Kasumi-1 (cell line): Measurements from ENCODE around the gene BTBD9.

ENCODE experiments used
- DNase-seq, 2 experiments: peaks; one replicate each; lab custom pipeline; 2025; lab: John Stamatoyannopoulos, UW

Gene BTBD9

DNA sequence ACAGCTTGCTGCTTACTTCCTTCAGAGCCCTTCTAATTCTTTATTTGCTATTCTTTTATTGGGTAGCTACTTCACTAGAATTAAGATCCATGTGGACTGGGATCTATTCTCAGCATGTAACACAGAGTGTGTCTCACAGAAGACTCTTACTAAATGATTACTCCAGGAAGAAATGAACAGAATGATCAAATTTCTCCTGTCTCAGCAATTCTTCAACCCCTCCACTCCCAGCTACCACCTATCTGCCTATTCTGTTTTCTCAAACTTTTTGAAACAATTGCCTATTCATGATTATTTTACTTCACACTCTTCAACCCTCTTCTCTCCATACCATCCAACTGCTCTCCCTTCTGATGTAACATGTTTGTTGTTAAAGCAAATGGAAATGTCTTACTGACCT, 132.6 kb downstream of the BTBD9 start:
- no peak for DNase-seq

DNA sequence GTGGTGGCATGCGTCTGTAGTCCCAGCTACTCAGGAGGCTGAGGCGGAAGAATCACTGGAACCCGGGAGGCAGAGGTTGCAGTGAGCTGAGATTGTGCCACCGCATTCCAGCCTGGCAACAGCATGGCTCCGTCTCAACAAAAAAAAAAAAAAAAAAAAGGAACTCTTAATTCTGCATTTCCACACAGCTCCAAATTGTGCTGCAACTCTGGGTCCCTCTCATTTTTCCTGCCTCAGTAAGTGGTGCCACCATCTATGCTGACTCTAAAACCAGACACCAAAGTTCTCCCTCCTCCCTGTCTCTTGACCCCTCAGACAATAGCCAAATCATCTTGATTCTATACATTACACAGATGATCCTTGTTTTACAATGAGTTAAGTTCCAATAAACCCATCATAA, 133.9 kb downstream of the BTBD9 start:
- no peak for DNase-seq

- no peak for DNase-seq
These were observed 134.7 kb downstream of the BTBD9 start for GRCh38 chr6:38504996-38505395.

DNA sequence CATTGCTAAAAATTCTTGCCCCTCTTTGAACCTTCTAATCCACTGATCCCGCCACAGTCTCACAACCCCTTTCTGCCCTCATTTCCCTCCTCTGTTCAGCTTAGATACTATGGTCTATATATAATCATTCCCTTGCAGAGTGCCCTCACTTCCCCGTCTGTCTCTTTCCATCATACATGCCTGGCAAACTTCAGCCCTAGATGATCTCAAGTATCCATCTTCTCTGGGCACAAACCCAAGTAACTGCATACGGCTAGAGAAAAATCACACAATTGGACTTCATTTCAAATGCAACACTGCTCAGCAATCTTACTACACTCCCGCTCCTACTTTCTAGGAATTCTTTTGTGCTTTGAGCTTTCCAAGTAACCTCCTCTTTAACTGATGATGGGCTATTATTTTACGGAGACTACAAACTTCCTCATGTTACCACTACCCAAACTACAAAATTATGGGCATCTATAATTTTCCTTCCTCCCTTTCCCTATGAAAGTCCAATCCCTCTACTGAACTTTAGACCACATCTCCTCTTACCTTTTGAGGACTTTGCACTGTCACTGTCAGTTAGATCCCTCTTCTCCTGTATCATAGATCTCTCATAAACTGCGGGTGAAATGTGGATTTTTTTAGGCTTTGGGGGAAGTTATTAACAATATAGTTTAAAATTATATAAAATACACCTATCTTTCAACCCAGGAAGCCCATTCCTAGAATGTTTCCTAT, 135.6 kb downstream of the BTBD9 start:
- no peak for DNase-seq

- DNase-seq: no peak
These were observed 136.5 kb downstream of the BTBD9 start for GRCh38 chr6:38503032-38503773.

- DNase-seq: no peak
These were observed 137.3 kb downstream of the BTBD9 start for GRCh38 chr6:38502423-38502822.

DNA sequence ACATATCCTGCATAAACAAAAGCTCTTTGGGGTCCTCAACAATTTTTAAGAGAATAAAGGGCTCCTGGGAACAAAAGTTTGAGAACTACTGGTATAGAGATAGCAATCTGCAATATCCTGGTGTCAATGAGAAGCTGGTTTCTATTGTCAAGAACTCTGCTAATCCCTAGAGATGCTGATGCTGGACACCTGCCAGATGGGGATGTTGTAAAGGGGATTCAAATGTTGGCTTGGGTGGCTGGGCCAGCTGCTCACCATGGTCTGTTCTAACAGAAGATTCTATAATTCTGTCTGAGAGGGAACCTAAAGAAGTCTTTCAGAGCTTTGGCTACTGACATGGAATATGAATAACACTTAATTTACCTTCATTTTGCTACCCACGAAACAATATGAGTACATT, 137.8 kb downstream of the BTBD9 start:
- no peak for DNase-seq

DNA sequence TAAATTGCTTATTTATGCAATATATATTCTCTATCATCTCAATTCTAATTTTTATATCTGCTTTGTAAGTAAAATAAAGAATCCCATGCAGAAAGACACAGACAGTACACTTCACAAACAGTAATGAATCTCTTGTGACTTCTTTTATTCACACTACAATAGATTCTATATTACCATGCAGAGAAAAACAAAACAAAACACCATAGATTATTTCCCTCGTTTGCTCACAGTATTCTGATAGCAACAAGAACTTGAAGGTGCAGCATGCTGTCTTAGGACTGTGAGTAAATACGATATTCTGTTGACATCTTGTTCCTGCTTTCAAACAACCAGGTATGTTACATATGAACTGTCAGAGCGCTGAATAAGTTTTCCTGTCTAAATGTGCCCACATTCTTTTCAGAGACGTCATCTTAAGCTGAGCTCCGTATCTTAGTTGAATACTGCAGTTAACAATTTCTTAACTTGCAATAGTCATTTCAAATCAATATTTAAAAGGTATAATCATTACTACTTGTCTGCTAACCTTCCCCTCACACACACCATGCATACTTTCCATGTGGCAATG, 140.1 kb downstream of the BTBD9 start:
- DNase-seq: no peak

DNA sequence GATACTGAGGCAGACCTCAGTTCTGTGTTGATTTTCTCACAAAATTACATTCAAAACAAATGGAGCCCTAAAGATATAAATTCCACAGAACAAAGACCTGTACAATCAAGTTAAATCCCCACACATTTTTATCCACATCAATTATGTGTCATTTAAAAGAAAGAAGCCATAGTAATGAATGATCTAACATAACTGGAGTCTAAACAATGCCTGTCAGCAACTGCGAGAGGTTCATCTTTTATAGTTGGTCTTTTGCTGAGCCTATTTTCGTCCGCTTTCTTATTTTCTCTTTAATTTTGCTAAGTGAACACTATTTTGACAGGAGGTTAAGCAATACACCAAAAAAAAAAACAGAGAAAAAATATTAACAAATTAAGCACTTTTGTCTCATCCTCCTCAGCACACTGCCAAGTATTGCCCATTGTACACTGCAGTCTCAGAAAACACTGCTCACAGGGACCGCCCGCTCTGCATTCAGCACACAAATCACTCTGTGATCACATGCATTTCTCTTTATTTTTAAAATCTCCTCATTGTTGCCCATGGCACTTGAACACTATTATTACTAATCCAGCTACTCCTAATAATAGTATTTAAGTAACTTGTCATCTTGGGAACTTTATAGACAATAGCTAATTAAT, 140.8 kb downstream of the BTBD9 start:
- no peak for DNase-seq

DNA sequence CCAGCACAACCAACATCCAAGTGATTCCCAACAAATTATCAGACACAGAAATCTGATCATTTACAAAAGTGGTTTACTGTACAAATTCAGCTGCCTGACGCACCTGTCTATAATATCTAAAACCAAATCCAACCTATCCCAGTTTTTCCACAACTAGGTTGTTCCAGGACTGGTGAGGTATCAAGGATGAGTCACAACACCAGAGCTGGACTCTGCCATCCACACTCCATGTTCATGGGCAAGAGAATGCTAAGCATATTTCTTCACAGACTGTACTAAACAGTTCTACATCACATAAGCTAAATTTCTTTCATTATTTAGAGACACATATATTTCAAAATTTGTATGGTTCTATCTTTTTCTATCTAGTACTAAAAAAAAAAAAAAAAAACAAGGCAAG, 141.6 kb downstream of the BTBD9 start:
- no peak for DNase-seq

DNA sequence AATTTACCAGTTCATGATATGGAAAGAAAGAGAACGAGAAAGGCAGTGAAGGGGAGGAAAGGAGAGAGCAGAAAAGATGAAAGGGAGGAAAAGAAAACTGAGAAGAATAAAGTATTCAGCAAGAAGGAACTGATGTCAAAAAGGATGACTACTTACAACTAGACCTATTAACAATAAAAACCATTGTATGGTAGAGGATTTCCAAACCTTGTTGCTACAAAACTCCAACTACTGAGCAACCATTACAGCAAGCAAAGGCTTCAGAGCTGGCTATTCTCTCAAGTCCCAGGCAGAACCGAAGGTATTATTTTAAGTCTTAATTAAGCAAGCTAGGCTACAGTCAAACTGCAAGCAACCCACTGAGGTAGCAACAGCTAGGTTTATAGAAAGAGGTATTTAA, 142.2 kb downstream of the BTBD9 start:
- DNase-seq: no peak

DNA sequence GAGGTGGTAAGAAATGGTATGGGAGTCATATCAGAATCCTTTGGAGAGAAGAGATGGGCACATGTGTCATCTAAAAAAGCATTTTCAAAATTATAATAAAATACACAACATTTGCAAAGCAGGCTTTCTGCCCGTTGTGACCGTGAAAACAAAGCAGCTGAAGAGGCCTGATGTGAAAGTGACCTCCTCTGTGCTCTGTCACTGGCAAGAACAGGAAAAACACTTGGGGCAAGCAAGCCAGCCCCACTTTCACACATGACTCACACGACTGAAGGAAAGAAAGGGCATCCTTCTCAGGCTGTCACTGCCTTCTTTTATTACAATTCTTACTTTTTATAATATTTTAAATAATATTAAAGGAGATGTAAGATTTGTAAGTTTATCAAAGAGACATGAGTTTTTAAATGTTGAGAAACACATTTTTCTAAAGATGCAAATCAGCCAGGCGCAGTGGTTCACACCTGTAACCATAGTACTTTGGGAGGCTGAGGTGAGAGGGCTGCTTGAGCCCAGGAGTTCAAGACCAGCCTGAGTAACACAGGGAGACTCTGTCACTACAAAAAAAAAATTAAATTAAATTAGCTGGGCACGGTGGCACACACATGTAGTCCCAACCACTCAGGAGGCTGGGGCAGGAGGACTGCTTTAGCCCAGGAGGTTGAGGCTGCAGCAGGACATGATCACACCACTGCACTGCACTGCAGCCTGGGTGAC, 143.7 kb downstream of the BTBD9 start:
- DNase-seq: no peak

- no peak for DNase-seq
These were observed 144.2 kb downstream of the BTBD9 start for GRCh38 chr6:38495518-38495917.

DNA sequence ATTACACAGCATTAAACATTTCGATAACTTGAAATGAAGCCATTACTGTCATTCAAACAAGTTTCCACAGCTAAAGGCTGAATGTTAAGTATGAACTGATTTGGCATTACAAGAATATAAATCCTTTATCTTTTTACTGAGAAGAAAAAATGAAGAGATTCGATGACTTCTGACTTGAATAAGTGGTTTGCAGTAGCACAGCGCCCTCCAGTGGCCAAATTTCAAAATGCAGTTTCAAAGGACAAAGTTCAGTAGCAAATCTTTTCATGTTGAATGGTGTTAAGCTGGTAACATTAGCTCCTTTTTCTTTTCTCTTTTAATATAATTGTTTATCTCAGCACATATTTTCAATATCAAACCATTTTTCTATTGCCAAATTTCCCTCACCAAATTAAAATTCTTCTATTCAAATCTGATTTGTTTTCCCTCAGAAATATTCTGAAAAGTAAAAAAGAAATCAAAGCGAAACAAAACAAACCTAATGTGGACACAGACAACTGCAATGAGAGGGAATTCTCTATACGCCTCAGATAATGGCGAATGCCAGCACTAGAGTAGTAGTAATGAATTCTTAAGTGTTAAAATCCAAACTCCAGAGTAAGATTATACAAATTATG, 145.7 kb downstream of the BTBD9 start:
- DNase-seq: peak; percentile 51 to 66

GRCh38 chr6:38492031-38492430, 147.7 kb downstream of the BTBD9 start:
- no peak for DNase-seq

GRCh38 chr6:38489951-38490350, 149.8 kb downstream of the BTBD9 start:
- DNase-seq: no peak

DNA sequence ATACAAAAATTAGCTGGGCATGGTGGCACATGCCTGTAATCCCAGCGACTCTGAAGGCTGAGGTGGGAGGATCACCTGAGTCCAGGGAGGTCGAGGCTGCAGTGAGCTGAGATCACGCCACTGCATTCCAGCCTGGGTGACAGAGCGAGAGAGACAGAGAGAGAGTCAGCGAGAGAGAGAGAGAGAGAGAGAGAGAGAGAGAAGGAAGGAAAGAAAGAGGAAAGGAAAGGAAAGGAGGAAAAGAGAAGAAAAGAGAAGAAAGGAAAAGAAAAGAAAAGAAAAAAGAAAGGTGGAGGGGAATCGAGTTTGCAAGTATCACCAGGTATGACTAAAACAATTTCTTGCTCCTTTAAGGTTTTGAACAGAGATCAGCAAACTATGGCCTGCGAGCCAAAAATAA, 152.3 kb downstream of the BTBD9 start:
- no peak for DNase-seq

DNA sequence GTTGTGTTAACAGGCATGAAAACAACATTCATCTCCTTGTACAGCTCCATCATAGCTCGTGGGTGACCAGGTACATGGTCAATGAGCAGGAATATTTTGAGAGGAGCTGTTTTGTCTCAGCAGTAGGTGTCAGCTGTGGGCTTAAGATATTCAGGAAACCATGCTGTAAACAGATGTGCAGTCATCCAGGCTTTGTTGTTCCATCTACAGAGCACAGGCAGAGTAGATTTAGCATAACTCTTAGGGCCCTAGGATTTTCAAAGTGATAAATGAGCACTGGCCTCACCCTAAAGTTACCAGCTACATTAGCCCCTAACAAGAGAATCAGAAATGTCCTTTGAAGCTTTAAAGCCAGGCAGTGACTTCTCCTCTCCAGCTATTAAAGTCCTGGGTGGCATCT, 154.2 kb downstream of the BTBD9 start:
- DNase-seq: no peak

DNA sequence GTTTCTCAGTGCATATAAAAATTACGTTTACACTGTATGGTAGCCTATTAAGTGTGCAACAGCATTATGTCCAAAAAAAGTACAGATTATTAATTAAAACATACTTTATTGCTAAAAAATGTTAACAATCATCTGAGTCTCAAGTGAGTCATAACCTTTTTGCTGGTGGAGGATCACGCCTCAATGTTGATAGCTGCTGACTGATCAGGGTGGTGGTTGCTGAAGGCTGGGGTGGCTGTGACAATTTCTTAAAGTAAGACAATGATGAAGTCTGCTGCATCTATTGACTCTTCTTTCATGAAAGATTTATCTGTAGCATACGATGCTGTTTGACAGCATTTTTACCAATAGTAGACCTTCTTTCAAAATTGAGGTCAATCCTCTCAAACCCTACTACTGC, 155.1 kb downstream of the BTBD9 start:
- no peak for DNase-seq

GRCh38 chr6:38483526-38483925, 156.2 kb downstream of the BTBD9 start:
- no peak for DNase-seq

DNA sequence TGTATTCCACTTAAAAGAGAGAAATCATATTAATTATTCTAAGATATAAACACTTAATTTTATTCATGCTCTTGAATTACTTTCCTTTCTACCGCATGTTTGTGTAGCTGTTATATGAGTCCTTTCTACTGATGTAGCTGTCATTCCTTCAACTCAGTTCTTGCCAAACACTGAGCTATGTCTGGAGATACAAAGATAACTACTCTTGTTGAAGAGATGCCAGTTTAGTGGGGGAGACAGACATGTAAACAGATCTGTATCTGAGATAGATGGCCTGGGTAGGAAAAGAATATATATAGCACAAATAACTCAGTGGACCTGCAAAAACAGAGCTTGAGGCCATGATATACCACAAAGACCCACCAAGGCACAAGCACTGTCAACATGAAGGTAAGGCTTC, 157.3 kb downstream of the BTBD9 start:
- DNase-seq: no peak

- no peak for DNase-seq
These were observed 157.9 kb downstream of the BTBD9 start for GRCh38 chr6:38481851-38482250.
